A549 (cell line): ENCODE results near the gene FERD3L. TPM values are rescaled to one million over a fixed set of nuclear protein-coding genes. Genes with fewer than 3 reads are reported as not detected.

ENCODE experiments used
- ATAC-seq, 2 experiments: fragments of 200-7000 bp in 1 of 2; fragments of >200 bp in 1 of 2; cut with Nextera tagmentation in 1 of 2; cut with Tn5 transposase in 1 of 2; 3 replicates each; pipeline versions ENCODE4 v1.8.0 to v1.9.1; 2018 to 2020; ENCODE audit warnings: mild to moderate bottlenecking in 1 of 2, moderate library complexity in 1 of 2
- CTCF ChIA-PET: fragments of 300-600 bp; sonication (Branson Sonifier 250); formaldehyde crosslinking; extraction: SDS; loops from one replicate; lab custom pipeline; 2021; ENCODE audit warnings: antibody characterized with exemption, inconsistent platforms; lab: Yijun Ruan, JAX
- POLR2A ChIA-PET: fragments of 350-600 bp; formaldehyde crosslinking; extraction: SDS; loops from one replicate; lab custom pipeline; 2021; ENCODE audit warnings: antibody characterized with exemption, inconsistent platforms; lab: Yijun Ruan, JAX
- DNase-seq, 2 experiments: peaks; one replicate each; pipeline versions ENCODE4 v3.0.0 to v3.0.0-alpha.2; 2011 to 2016; ENCODE audit warnings: low read depth in 1 of 2, low spot score in 1 of 2
- FAIRE-seq: peaks from 2 replicates; lab custom pipeline; 2011; peaks lifted over from hg19 to GRCh38; lab: Jason Lieb, UNC
- H3K27ac ChIP-seq, 2 experiments: fragments of >200 bp; sonication (Bioruptor Twin); formaldehyde crosslinking; 3 replicates each; pipeline ENCODE4 v1.5.1; 2016 to 2017
- H3K4me1 ChIP-seq: fragments of >200 bp; sonication (Bioruptor Twin); formaldehyde crosslinking; 3 replicates; pipeline ENCODE4 v1.6.1; 2016
- H3K4me2 ChIP-seq: fragments of >200 bp; sonication (Bioruptor Twin); formaldehyde crosslinking; 3 replicates; pipeline ENCODE4 v1.6.1; 2016
- H3K4me3 ChIP-seq: fragments of >200 bp; sonication (Bioruptor Twin); formaldehyde crosslinking; 3 replicates; pipeline ENCODE4 v1.5.1; 2016
- H3K9me3 ChIP-seq: fragments of >200 bp; sonication (Bioruptor Twin); formaldehyde crosslinking; 3 replicates; pipeline ENCODE4 v1.6.1; 2016
- EHF ChIP-seq: fragments of 250-450 bp; sonication (Bioruptor Pico); IDR thresholded peaks from 2 replicates; pipeline ENCODE4 v1.5.0; 2020; ENCODE audit warnings: mild to moderate bottlenecking
- EHMT2 ChIP-seq: fragments of 200-600 bp; sonication (generic); IDR thresholded peaks from 2 replicates; pipeline ENCODE4 v1.6.1; 2016; ENCODE audit warnings: antibody characterized with exemption, low read depth, mild to moderate bottlenecking, moderate library complexity
- ESRRA ChIP-seq: fragments of 150-350 bp; IDR thresholded peaks from 2 replicates; pipeline ENCODE4 v1.6.1; 2014; ENCODE audit warnings: mild to moderate bottlenecking, low read length, borderline replicate concordance
- GATA3 ChIP-seq: IDR thresholded peaks from 2 replicates; pipeline ENCODE4 v1.6.1; 2012; ENCODE audit warnings: borderline replicate concordance
- HDAC2 ChIP-seq: fragments of 200-600 bp; sonication (generic); IDR thresholded peaks from 2 replicates; pipeline ENCODE4 v1.6.1; 2016
- HEYL ChIP-seq: fragments of 250-450 bp; sonication (Bioruptor Pico); IDR thresholded peaks from 2 replicates; pipeline ENCODE4 v1.8.0; 2021; ENCODE audit warnings: mild to moderate bottlenecking, moderate library complexity
- HOXB13 ChIP-seq: fragments of 250-450 bp; sonication (Bioruptor Pico); IDR thresholded peaks from 2 replicates; pipeline ENCODE4 v1.5.0; 2020; ENCODE audit warnings: low read depth, mild to moderate bottlenecking, moderate library complexity
- JUN ChIP-seq, 2 experiments: fragments of >200 bp; sonication (Bioruptor Twin); formaldehyde crosslinking; IDR thresholded peaks; 2 replicates in 1 of 2; 3 replicates in 1 of 2; pipeline ENCODE4 v1.6.1; 2016 to 2017
- JUNB ChIP-seq: fragments of >200 bp; sonication (Bioruptor Twin); formaldehyde crosslinking; IDR thresholded peaks from 2 replicates; pipeline ENCODE4 v1.6.1; 2016
- MAX ChIP-seq: IDR thresholded peaks from 2 replicates; pipeline ENCODE4 v1.6.1; 2012
- MAZ ChIP-seq: fragments of 150-350 bp; IDR thresholded peaks from 2 replicates; pipeline ENCODE4 v1.6.1; 2014; ENCODE audit warnings: antibody characterized with exemption, low read depth, low read length, borderline replicate concordance
- RNF2 ChIP-seq: fragments of 200-600 bp; sonication (generic); IDR thresholded peaks from 2 replicates; pipeline ENCODE4 v1.6.1; 2016; ENCODE audit warnings: low read depth, mild to moderate bottlenecking, antibody characterized with exemption, moderate library complexity, borderline replicate concordance
- SMC3 ChIP-seq: fragments of >200 bp; sonication (Bioruptor Twin); formaldehyde crosslinking; IDR thresholded peaks from 3 replicates; pipeline ENCODE4 v1.6.1; 2018; ENCODE audit warnings: inconsistent platforms
- ZNF302 ChIP-seq: fragments of 250-450 bp; sonication (Bioruptor Pico); IDR thresholded peaks from 2 replicates; pipeline ENCODE4 v1.9.0; 2021; ENCODE audit warnings: inconsistent platforms, mild to moderate bottlenecking, moderate library complexity
- ZSCAN20 ChIP-seq: fragments of 250-450 bp; sonication (Bioruptor Pico); IDR thresholded peaks from 2 replicates; pipeline ENCODE4 v1.8.0; 2022; ENCODE audit warnings: mild to moderate bottlenecking, moderate library complexity
- WGBS: methylation state at CpG from one replicate; pipeline ENCODE4 v1.1.6; 2017; ENCODE audit errors: missing lambda C conversion rate; 5-methylcytosine and 5-hydroxymethylcytosine counted together
- polyA plus RNA-seq, 4 experiments: library from polyadenylated mRNA; depleted of rRNA in 3 of 4; stranded (reverse); fragments of >200 nt; fragmentation: RNase III in 1 of 4; extraction: RNeasy Plus Mini Kit Qiagen cat#74134 plus additional on column Dnase treatment in 1 of 4; gene quantifications; 2 replicates in 3 of 4; 3 replicates in 1 of 4; pipeline ENCODE4 v1.2.3, GENCODE V29; 2011 to 2017
- TF ChIP-seq, protein P1 (sequence below): fragments of 150-350 bp; IDR thresholded peaks from 2 replicates; pipeline ENCODE4 v1.6.1; 2014; ENCODE audit warnings: low read depth, mild to moderate bottlenecking, low read length
- TF ChIP-seq, protein P2 (sequence below): fragments of 200-600 bp; sonication (generic); IDR thresholded peaks from 2 replicates; pipeline ENCODE4 v1.6.1; 2016; ENCODE audit warnings: antibody characterized with exemption, mild to moderate bottlenecking, moderate library complexity

FERD3L gene
- polyA plus RNA-seq, 2 of the 4 experiments (the other 2 are of a cell fraction), result not detected

DNA sequence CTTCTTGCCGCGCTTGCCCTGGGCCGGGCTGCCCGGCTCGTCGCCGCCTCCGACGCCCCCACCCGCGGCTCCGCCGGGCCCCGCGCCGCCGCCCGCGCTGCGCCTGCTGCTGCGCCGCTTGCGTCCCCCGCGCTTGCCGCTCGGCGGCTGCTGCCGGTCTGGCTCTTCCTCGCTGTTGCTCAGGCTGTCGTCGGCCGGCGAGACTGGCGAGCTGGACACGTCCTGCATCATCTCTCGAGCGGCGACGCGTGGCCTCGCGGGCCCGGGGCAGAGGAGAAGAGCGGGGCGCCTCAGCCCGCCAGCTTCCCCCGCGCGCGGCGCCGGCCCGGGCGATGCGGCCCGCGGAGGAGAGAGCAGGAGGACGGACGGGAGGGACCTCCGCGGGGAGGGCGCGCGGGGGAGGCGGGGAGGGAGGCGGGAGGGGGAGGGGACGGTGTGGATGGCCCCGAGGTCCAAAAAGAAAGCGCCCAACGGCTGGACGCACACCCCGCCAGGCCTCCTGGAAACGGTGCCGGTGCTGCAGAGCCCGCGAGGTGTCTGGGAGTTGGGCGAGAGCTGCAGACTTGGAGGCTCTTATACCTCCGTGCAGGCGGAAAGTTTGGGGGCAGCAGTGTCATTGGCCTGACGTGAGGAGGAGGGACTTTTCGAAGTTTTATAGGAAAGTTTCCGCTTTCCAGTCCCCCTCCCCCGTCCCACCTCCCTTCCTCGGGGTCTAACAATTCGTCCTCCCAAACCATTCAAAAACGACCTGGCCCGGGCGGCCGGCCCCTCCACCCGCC, 27.9 kb downstream of the FERD3L start, which contains the start of gene TWIST1:
Gene TWIST1, minus strand, starts transcription at position 546 of the 779 bp plus-strand sequence. Its CDS starts 315 bp downstream, at position 231.
- no peaks in the 10 kb centered on the region for H3K4me1 ChIP-seq
- ChIA-PET POLR2A (interaction anchor here (0.6 to 0.7 kb wide), 2 partner anchors 309 to 424 kb away, joined by 3 to 5 read pairs; no protein-coding TSS in a partner anchor), CTCF (interaction anchor here (1.4 to 1.9 kb wide), 3 partner anchors 374 to 548 kb away, joined by 3 to 11 read pairs (median 9); no protein-coding TSS in a partner anchor)
- 29% methylated on average over 16 of the region's 91 CpGs for WGBS
- DNase-seq, result peak; percentile 22 to 41
- H3K4me2 ChIP-seq, result peak within 1 kb of the TSS; percentile 83
- H3K9me3 ChIP-seq, result no peaks in the 10 kb centered on the region
- TF ChIP-seq MAX (0 out of 2 replicates have a peak, but pooled peaks have one; percentile 4), HDAC2 (no peak), GATA3 (no peak), EHMT2 (no peak), JUN (IDR thresholded peaks at IDR 0.05) (0 out of 5 replicates have a peak, but pooled peaks of 1 of the 2 experiments have one; percentile 24), EHF (CRISPR knock-in tag) (no peak), HEYL (CRISPR knock-in tag) (no peak)
- no peak for FAIRE-seq
- H3K4me3 ChIP-seq, result peak within 1 kb of the TSS; percentile 62
- ATAC-seq, result peak; percentile 72 to 75
- peak within 1 kb of the TSS; percentile 42 to 82 for H3K27ac ChIP-seq

DNA sequence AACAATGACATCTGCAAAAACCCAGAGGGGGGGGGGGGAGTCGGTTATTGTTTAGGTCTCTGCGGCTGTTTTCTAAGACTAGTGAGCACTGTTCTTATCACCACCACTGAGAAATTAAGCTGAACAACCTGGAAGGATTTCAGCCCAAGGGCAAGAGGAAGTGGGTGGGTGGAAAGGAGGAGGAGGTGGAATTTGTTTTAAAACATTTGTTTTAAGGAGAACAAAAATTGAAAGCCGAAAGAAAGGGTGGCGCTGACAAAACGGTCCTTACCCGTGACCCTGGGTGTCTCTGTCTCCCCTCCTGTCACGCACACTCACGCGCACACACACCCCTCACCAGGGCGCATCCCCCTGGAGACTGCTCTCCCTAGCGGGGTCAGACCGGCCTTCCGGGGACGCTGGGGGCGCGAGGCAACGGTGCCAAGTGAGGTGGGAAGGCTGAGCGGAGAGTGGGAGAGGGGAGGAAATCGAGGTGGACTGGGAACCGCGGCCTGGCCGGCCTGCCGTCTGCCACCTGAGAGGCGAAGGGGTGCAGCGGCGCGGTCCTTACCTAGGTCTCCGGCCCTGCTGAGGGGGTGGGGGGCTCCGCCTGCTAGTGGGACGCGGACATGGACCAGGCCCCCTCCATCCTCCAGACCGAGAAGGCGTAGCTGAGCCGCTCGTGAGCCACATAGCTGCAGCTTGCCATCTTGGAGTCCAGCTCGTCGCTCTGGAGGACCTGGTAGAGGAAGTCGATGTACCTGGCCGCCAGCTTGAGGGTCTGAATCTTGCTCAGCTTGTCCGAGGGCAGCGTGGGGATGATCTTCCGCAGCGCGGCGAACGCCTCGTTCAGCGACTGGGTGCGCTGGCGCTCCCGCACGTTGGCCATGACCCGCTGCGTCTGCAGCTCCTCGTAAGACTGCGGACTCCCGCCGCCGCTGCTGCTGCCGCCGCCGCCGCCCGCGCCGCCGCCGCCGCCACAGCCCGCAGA, 28.8 kb downstream of the FERD3L start:
- FAIRE-seq (no peak), DNase-seq (peak; percentile 25 to 33), ATAC-seq (peak; percentile 58 to 65)
- CTCF ChIA-PET, result interaction anchor here (0.6 to 1.9 kb wide), 5 partner anchors 375 to 1328 kb away, joined by 3 to 11 read pairs (median 4); no protein-coding TSS in a partner anchor
- Histone ChIP-seq H3K27ac (peak overlapping the region; percentile 42 to 82; a peak in 5 of 6 replicates), H3K4me2 (peak overlapping the region; percentile 83), H3K4me3 (peak overlapping the region; percentile 62), H3K4me1 (no peaks in the 10 kb centered on the region), H3K9me3 (no peaks in the 10 kb centered on the region)
- peak; percentile 25; the same call in 1 of the 2 replicates for TF ChIP-seq MAX
- no peak for TF ChIP-seq ZNF302
- whole genome bisulfite sequencing, result 21% methylated on average over 35 of the region's 70 CpGs
- POLR2A ChIA-PET, result interaction anchor here (0.6 to 0.7 kb wide), 2 partner anchors 422 to 423 kb away, joined by 3 to 5 read pairs; no protein-coding TSS in a partner anchor

- no peak for FAIRE-seq
- WGBS, result 34% methylated on average over 2 of the region's 2 CpGs
- Histone ChIP-seq H3K4me3 (no peak overlapping the region), H3K9me3 (no peaks in the 10 kb centered on the region), H3K27ac (no peak overlapping the region)
- POLR2A ChIA-PET, result no interaction called here
- CTCF ChIA-PET, result interaction anchor here (1.1 kb wide), 1 partner anchor 421 kb away, joined by 3 read pairs; no protein-coding TSS in a partner anchor
- no peak for TF ChIP-seq EHMT2
- TF ChIP-seq ZSCAN20 (CRISPR knock-in tag), result no peak
- TF ChIP-seq EHF (CRISPR knock-in tag), result no peak
- TF ChIP-seq, protein P1, sequence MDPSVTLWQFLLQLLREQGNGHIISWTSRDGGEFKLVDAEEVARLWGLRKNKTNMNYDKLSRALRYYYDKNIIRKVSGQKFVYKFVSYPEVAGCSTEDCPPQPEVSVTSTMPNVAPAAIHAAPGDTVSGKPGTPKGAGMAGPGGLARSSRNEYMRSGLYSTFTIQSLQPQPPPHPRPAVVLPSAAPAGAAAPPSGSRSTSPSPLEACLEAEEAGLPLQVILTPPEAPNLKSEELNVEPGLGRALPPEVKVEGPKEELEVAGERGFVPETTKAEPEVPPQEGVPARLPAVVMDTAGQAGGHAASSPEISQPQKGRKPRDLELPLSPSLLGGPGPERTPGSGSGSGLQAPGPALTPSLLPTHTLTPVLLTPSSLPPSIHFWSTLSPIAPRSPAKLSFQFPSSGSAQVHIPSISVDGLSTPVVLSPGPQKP, result no peak
- no peak for TF ChIP-seq SMC3
- no peak for TF ChIP-seq RNF2
- no peak for TF ChIP-seq JUNB
- TF ChIP-seq MAZ, result no peak
- no peak for TF ChIP-seq HOXB13
- TF ChIP-seq ESRRA, result no peak
- TF ChIP-seq, protein P2, sequence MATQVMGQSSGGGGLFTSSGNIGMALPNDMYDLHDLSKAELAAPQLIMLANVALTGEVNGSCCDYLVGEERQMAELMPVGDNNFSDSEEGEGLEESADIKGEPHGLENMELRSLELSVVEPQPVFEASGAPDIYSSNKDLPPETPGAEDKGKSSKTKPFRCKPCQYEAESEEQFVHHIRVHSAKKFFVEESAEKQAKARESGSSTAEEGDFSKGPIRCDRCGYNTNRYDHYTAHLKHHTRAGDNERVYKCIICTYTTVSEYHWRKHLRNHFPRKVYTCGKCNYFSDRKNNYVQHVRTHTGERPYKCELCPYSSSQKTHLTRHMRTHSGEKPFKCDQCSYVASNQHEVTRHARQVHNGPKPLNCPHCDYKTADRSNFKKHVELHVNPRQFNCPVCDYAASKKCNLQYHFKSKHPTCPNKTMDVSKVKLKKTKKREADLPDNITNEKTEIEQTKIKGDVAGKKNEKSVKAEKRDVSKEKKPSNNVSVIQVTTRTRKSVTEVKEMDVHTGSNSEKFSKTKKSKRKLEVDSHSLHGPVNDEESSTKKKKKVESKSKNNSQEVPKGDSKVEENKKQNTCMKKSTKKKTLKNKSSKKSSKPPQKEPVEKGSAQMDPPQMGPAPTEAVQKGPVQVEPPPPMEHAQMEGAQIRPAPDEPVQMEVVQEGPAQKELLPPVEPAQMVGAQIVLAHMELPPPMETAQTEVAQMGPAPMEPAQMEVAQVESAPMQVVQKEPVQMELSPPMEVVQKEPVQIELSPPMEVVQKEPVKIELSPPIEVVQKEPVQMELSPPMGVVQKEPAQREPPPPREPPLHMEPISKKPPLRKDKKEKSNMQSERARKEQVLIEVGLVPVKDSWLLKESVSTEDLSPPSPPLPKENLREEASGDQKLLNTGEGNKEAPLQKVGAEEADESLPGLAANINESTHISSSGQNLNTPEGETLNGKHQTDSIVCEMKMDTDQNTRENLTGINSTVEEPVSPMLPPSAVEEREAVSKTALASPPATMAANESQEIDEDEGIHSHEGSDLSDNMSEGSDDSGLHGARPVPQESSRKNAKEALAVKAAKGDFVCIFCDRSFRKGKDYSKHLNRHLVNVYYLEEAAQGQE, result no peak
- TF ChIP-seq, all 56 proteins: peak for 0
- no peaks in the 10 kb centered on the region for H3K4me1 ChIP-seq
- DNase-seq, result no peak
- no peak overlapping the region for H3K4me2 ChIP-seq
- no peak for ATAC-seq
Measured at GRCh38 chr7:19114551-19114855, 30.7 kb downstream of the FERD3L start.
